K562 (cell line): ENCODE data around the gene LACTB. TPM values are rescaled to one million over a fixed set of nuclear protein-coding genes. Genes with fewer than 3 reads are reported as not detected.

Experiments
- AFF1 ChIP-seq, 2 experiments: fragments of 450-650 bp; IDR thresholded peaks; 2 replicates each; pipeline ENCODE4 v1.6.1; 2018; ENCODE audit warnings: mild to moderate bottlenecking in 2 of 2, low read depth in 1 of 2; ENCODE audit not compliant: partially characterized antibody in 2 of 2
- ARID4B ChIP-seq: sonication (generic); formaldehyde crosslinking; IDR thresholded peaks from 2 replicates; pipeline ENCODE4 v1.8.0; 2022; ENCODE audit warnings: mild to moderate bottlenecking, missing genetic modification reagents
- ATF1 ChIP-seq, 2 experiments: fragments of 450-650 bp in 1 of 2; IDR thresholded peaks; 2 replicates each; pipeline ENCODE4 v1.6.1; 2016; ENCODE audit warnings: missing compliant biosample characterization in 1 of 2, missing genetic modification characterization in 1 of 2
- CEBPZ ChIP-seq: fragments of 150-350 bp; IDR thresholded peaks from 2 replicates; pipeline ENCODE4 v1.6.1; 2014; ENCODE audit warnings: low read depth, mild to moderate bottlenecking, low read length, borderline replicate concordance
- CHD1 ChIP-seq: fragments of 200-600 bp; sonication (generic); IDR thresholded peaks from one replicate; pipeline ENCODE4 v1.6.1; 2012; ENCODE audit warnings: mild to moderate bottlenecking, moderate library complexity, low read length, inconsistent platforms
- FOXO4 ChIP-seq: fragments of 450-650 bp; formaldehyde crosslinking; IDR thresholded peaks from 2 replicates; pipeline ENCODE4 v1.4.0; 2020; ENCODE audit warnings: mild to moderate bottlenecking, moderate library complexity
- JUNB ChIP-seq: fragments of 450-650 bp; formaldehyde crosslinking; conservative IDR thresholded peaks from 2 replicates; pipeline ENCODE4 v1.4.0; 2020; ENCODE audit warnings: mild to moderate bottlenecking
- MTA3 ChIP-seq: fragments of 450-650 bp; formaldehyde crosslinking; IDR thresholded peaks from 2 replicates; pipeline ENCODE4 v1.6.1; 2017; ENCODE audit warnings: mild to moderate bottlenecking, borderline replicate concordance
- SETDB1 ChIP-seq: IDR thresholded peaks from one replicate; pipeline ENCODE4 v1.6.1; 2012; ENCODE audit warnings: low read length, control low read depth, inconsistent platforms
- ZNF3 ChIP-seq: fragments of 250-450 bp; sonication (Bioruptor Pico); IDR thresholded peaks from 2 replicates; pipeline ENCODE4 v1.5.0; 2021; ENCODE audit warnings: mild to moderate bottlenecking, moderate library complexity
- polyA plus RNA-seq, 8 experiments: library from polyadenylated mRNA; depleted of rRNA in 4 of 8; stranded (reverse) in 5 of 8; unstranded in 3 of 8; fragments of >200 nt; fragmentation: Nextera tagmentation in 2 of 8; fragmentation: Illumina TruSeq in 1 of 8; extraction: Ambion mirVana in 2 of 8; extraction: Trizol in 1 of 8; gene quantifications; 2 replicates each; pipeline versions ENCODE4 v1.2.1 to v1.2.3, GENCODE V29; 2011 to 2014; ENCODE audit warnings: inconsistent platforms in 1 of 8, missing spikeins in 1 of 8
- total RNA-seq, 7 experiments: library from RNA; depleted of rRNA in 6 of 7; stranded (reverse); fragments of >200 nt in 6 of 7; fragmentation: Illumina TruSeq in 2 of 7; extraction: Trizol in 2 of 7; gene quantifications; 2 replicates each; pipeline versions ENCODE4 v1.2.1 to v1.2.3, GENCODE V29; 2011 to 2021; ENCODE audit warnings: low replicate concordance in 1 of 7

Gene LACTB
- total and polyA plus RNA-seq, 9 of the 15 experiments (the other 6 are each of a cell fraction or from before 2014, with no cell fraction given), result 3.1 to 15.5 (median 9.8) TPM

GRCh38 chr15:63157118-63157843 is 35.6 kb downstream of the LACTB start, which contains the start of gene RPS27L (continued):
- TF ChIP-seq CEBPZ (peak; percentile 8; the same call in 1 of the 2 replicates), CHD1 (peak; percentile 85), ZNF3 (CRISPR knock-in tag) (no peak), SETDB1 (no peak), ATF1 (CRISPR knock-in tag; IDR thresholded peaks at IDR 0.05) (no peak), ATF1 (tag; IDR thresholded peaks at IDR 0.05) (peak; percentile 70; the same call in 1 of the 2 replicates), FOXO4 (CRISPR knock-in tag) (peak; percentile 71; the same call in 1 of the 2 replicates), MTA3 (peak; percentile 83), ARID4B (no peak; the same call in none of the 2 replicates), JUNB (CRISPR knock-in tag) (no peak), AFF1 (IDR thresholded peaks at IDR 0.05; ENCODE audit: low read depth in 1 of 2, partially characterized antibody in 2 of 2) (peak in 1 of 2 experiments; percentile 72)
